ENCODE measurements around the gene COL16A1. TPM values are rescaled to one million over a fixed set of nuclear protein-coding genes. Genes with fewer than 3 reads are reported as not detected.

The COL16A1 gene
- total RNA-seq (2022; extraction: Qiagen RNA extraction), result 2.9 to 5.7 TPM (median 4.6 TPM) in 5 replicates

DNA sequence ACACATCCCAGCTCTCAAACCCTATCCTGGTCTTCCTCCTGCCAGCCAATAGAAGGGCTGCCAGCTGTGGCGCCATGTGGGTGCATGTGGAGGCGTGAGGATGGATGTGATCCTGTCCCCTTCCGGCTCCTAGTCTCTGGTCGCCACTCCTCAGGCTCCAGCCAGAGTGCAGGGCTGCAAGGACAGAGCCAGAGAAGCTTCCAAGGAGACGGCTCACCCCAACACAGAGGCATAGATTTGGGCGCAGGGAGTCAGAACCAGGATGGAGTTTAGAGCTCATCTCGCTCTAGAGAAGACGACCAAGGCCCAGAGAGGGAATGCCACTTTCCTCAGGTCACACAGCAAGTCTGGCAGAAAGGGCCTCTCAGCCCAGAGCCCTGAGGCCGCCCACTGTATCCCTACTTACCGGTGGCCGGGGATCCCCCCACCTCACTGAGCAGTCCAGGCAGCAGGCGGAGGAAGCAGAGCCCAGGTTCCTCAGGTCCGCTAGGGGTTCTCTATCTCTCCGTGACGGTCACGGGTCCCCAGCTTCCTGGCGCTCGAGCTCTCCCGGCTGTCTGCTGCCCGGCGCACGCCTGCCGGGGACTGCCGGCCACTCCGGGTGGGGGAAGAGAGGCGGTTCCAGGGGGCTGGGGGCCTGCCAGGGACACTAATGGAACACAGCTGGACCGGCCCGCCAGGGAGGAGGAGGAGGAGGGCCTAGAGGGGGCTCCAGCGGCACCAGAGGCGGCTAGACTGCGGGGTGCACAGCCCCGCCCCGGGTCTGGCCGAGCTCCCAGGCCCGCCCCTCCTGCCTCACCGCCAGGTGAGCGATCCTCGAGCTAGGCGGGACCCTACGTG, at the start of gene COL16A1:
Gene COL16A1 (minus strand): TSS at position 587 of the 840 bp plus-strand sequence. CDS start 1,824 bp downstream, outside the sequence.

DNA sequence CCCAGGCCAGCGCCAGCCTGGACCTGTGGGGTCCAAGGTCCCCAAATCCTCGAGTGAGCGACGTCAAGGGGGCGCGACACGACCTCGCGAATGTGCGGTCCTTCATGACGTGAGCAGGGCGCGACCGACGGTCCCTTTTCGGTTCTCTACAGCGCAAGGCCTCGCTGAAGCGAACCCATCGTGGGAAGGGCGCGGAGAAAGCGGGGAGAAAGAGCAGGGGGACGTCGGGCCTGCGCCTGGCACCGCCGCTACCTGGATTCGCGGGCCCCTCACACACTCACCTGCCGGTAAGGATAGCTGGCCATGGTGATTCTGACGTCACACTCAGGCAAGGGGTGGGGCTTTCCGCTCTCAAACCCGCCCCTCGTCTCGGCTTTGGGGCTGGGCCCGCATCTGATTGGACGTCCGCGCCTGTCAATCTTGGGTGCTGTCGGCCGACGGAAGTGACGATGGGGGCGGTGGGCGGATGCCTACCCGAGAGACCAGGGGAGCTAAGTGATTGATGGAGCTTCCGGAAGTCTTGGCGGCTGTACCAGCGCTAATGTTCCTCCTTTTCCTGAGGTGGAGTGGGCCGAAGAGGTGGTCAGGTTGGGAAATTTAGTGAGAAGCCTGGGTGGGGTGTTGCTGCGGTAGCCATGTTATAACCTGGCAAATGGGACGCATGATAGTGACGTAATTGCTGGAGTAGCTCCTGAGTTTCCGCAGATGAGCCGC, 59.1 kb downstream of the COL16A1 start, which contains the start of gene PEF1:
Gene PEF1 (minus strand): TSS at position 317 of the 714 bp plus-strand sequence. CDS start 12 bp downstream, at position 305.

DNA sequence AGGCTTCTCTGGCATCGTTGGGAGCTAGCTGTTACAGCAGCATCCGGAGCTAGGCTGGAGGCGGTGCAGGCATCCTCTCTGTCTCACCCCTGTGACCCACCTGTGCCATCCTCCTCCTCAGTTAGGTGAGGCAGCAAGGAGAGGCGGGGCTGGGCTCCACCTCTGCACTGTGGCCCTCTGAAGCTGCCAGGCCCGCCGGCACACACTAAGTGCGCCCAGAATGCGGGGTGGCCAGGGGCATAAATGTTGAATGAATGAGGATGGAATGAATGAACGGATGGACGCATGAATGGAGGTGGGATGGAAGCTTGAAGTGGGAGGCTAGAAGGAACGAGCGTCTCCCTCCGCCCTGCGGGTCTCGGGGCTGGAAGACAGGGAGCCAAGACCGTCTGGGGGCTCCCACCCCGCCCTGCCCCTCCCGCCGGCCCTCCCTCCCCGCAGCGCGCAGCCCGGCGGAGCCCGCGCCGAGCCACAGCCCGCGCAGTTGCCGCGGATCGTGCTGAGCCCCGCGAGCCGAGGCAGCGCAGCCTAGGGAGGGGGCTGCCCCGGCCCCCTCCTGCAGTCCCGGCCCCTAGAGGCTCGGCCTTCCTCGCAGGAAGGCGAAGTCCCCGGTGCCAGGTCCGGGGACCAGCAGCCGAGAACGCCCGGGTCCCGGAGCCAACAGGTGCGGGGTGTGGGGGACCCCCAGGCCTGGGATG, 86.5 kb downstream of the COL16A1 start, which contains the start of gene HCRTR1:
Gene HCRTR1 (plus strand): TSS at position 472 of the 698 bp plus-strand sequence. CDS start 1,504 bp downstream, outside the sequence.

Other genes with a start within 250 kb of the COL16A1 start
- 0.27 to 0.77 TPM (median 0.51 TPM) in 5 replicates for gene TINAGL1, start 127.5 kb downstream of the COL16A1 start, total RNA-seq (2022; extraction: Qiagen RNA extraction)
- gene HCRTR1, start 86.3 kb downstream of the COL16A1 start, total RNA-seq (2022; extraction: Qiagen RNA extraction), result not detected in 5 replicates
- gene PEF1, start 59.1 kb downstream of the COL16A1 start, total RNA-seq (2022; extraction: Qiagen RNA extraction), result 41.6 to 48.1 TPM (median 45.3 TPM) in 5 replicates
- gene ADGRB2, start 60.3 kb upstream of the COL16A1 start, total RNA-seq (2022; extraction: Qiagen RNA extraction), result 3.9 to 6.8 TPM (median 5.5 TPM) in 5 replicates
- gene SPOCD1, start 112.0 kb upstream of the COL16A1 start, total RNA-seq (2022; extraction: Qiagen RNA extraction), result 3.3 to 4.5 TPM (median 3.8 TPM) in 5 replicates
- 164 to 188 TPM (median 176 TPM) in 5 replicates for gene PTP4A2, start 234.4 kb upstream of the COL16A1 start, total RNA-seq (2022; extraction: Qiagen RNA extraction)

All from A549 treated with Mapracorat at 1 μM for 4 hours (cell line).